Astrocyte of the spinal cord (primary cell): Measurements from ENCODE around the gene ASH1L.

ENCODE experiments used
- DNase-seq: peaks from one replicate; pipeline ENCODE4 v3.0.0; 2011; ENCODE audit warnings: low read depth, low spot score
- H3K4me3 ChIP-seq: 2 replicates; pipeline ENCODE4 v1.5.1; 2011; ENCODE audit warnings: low read depth, mild to moderate bottlenecking, low read length, moderate library complexity
- CTCF ChIP-seq: IDR thresholded peaks from 2 replicates; pipeline ENCODE4 v1.5.1; 2012; ENCODE audit warnings: low read depth, mild to moderate bottlenecking, low read length, inconsistent platforms
- in situ Hi-C: cut with HindIII; loops from 2 replicates; pipeline ENCODE4 v1.10.0; 2017; ENCODE audit warnings: low sequenced_read_pairs

The ASH1L gene

GRCh38 chr1:155321639-155322503 lies 240.7 kb downstream of the ASH1L start:
- in situ Hi-C loops = no loop called here
- peak overlapping the region; percentile 76 for H3K4me3 ChIP-seq
- TF ChIP-seq CTCF = no peak
- DNase-seq = peak; percentile 5

- TF ChIP-seq CTCF = no peak
- in situ Hi-C loops = no loop called here
- peak within 1 kb of the TSS; percentile 55 for H3K4me3 ChIP-seq
- DNase-seq = peak; percentile 66
These were observed 241.7 kb downstream of the ASH1L start, which contains the start of gene RUSC1 for GRCh38 chr1:155320661-155321617. Gene RUSC1 (plus strand): TSS chr1:155320894. CDS start chr1:155321774, 880 bp downstream.

GRCh38 chr1:155320252-155320651 lies 242.4 kb downstream of the ASH1L start:
- no peak for DNase-seq

GRCh38 chr1:155319536-155319935 lies 243.1 kb downstream of the ASH1L start:
- no peak for DNase-seq
- no peak for TF ChIP-seq CTCF
- H3K4me3 ChIP-seq = no peak overlapping the region
- in situ Hi-C loops = no loop called here

More at GRCh38 chr1:155320252-155320651, 242.4 kb downstream of the ASH1L start:
- peak overlapping the region; percentile 55 for H3K4me3 ChIP-seq
- in situ Hi-C loops = no loop called here
- no peak for TF ChIP-seq CTCF

- H3K4me3 ChIP-seq = no peak overlapping the region
- no peak for DNase-seq
- in situ Hi-C loops = no loop called here
- TF ChIP-seq CTCF = no peak
These were observed 244.5 kb downstream of the ASH1L start for GRCh38 chr1:155318082-155318481.

GRCh38 chr1:155316922-155317321 lies 245.7 kb downstream of the ASH1L start:
- no peak for TF ChIP-seq CTCF
- DNase-seq = no peak
- H3K4me3 ChIP-seq = no peak overlapping the region
- in situ Hi-C loops = no loop called here
